Measurements from ENCODE around the gene TMEM247.

The TMEM247 gene

GRCh38 chr2:46479265-46479664 is at the start of gene TMEM247:
TMEM247 (plus strand) TSS chr2:46479565.
- no peak for DNase-seq

- no peak for DNase-seq
These were observed 49.0 kb upstream of the TMEM247 start for GRCh38 chr2:46430413-46430812.

DNA sequence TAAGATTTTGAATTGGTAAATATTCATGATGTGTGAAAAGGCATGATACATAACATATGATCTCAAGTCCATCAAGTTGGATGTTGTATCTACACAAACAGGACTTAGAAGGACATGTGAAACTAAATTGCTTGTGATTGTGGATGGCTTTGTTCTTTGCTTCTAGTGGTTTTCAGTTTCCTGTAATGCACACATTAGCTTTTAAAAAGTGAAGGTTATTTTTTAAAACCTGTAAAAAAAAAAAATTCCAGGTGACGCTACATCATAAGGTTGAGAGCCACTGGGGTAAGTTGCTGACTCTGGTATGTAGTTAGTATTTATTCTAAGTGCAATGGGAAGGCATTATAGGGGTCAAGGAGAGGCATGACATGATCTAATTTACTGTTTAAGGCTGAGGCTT is 48.4 kb upstream of the TMEM247 start:
- DNase-seq: no peak

DNA sequence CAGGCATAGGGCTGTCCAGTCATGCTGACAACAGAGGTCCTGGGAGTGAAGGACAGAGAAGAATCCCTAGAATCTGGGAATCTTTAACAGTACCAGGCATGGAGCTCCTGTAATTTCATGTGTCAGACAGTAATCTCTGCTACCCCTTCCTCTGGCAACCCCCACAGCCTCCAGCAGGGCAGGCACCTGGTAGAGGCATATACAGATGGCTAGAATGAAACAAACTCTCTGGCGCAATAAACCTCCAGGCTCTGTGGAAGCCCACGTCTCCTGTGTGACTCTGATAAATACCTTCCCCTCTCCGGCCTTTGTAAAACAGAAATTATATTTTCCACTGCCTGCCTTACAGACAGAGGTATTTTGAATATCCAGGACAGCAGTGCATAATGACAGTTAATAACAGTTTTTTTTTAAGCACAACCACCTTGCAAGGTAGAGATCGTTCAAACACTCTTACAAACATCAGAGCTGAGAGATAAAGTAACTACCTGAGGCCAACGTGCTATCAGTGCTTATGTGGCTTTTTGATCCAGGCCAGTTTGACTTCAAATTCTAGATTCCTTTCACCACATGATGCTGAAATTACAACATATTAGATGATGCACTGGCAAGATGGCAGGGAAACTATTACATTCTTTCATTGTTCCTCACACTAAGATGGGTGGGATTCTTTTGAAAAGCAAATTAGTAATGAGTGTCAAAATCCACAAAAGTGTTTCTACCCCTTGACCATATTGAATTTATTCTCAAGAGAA is 47.7 kb upstream of the TMEM247 start:
- no peak for DNase-seq

GRCh38 chr2:46434851-46435273 is 44.5 kb upstream of the TMEM247 start:
- DNase-seq: no peak

DNA sequence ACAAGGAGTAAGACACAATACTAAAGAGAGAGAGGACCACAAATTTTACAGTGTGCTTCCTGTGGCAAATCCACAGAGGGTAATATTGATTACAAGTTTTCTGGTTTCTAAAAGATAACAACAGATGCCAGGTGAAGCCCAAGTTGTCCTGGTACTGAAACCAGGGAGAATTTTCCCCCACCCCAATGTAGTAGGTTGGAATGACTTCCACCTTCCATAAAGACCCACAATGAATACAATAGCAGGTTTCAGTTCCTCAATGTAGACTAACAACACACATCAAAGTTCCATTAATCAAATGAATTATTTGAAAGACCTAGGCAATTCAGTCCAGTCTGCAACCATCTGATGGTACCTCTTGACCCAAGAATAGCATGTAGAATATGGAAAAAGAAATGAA is 44.0 kb upstream of the TMEM247 start:
- no peak for DNase-seq

DNA sequence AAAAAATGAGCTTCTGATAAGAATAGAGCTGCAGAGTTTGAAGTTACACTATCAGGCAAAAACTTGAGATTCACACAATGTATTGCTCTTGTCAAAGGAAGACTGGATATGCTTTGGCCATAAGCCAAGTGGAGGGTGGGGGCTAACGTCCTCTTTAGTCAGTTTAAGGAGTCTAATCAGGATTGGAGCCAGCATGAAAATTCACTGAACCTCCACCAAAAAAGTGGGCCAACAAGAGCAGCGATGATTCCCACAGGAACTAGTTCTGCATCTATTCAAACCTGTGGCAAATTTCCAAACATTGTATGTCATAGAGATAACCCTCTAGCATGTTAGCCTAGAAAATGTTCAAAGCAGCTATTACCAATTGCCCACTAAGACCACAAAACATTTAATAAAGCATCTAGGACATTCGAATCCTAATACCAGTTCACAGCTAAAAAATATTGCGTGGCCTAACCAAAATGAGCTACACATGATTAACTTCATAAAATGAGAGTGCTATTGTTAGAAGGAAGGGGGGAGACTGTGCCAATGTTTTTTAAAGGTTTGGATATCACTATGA is 43.5 kb upstream of the TMEM247 start:
- no peak for DNase-seq

GRCh38 chr2:46436800-46437199 is 42.6 kb upstream of the TMEM247 start:
- no peak for DNase-seq

DNA sequence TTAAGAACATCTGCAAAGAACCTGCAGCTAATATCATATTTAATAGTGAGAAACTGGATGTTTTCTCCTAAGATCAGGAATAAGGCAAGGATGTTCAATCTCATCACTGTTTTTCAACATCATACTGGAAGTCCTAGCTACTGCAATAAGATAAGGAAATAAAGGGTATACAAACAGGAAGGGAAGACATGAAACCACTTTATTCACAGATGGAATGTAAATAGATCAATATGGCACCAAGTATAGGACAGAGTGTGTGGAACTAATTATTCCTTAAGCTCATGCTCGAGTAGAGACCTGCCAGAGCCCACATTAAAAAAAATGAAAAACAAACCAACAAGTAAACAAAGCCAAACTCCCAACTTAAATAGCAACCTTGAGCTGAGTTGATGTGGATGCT is 41.3 kb upstream of the TMEM247 start:
- DNase-seq: no peak

- DNase-seq: no peak
These were observed 40.6 kb upstream of the TMEM247 start for GRCh38 chr2:46438794-46439193.

- DNase-seq: no peak
These were observed 39.8 kb upstream of the TMEM247 start for GRCh38 chr2:46439582-46439981.

DNA sequence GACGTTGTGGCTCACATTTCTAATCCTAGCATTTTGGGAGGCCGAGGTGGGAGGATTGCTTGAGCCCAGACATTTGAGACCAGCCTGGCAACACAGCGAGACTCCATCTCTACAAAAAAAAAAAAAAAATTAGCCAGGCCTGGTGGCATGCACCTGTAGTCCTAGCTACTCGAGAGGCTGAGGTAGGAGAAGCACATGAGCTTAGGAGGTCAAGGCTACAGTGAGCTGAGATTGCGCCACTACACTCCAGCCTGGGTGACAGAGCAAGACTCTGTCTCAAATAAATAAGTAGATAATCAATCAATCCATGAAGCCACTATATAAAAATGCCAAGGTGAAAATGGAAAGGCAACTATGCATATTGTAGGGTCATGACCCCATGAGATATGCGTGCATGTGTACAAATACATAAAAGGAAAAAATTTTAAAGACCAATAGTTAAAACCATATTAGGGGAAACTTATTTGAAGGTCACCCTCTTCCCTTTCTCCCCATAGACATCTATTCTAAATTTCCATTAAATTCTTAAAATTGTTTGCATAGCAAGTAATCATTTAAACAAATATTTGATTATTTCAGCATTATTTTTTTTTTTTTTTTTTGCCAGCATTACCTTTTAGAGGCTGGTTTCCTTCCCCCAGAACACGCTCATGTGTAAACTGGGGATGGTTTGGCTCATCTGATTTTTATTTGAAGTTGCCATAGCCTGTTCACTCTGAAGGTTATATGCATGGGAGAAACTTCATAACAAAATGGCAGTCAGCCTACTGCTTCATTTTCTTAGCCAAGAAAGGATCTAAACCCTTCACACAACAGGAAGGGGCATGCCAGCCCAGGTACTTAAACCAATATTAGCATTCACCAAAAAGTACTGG is 37.3 kb upstream of the TMEM247 start:
- DNase-seq: no peak

- DNase-seq: no peak
These were observed 34.6 kb upstream of the TMEM247 start for GRCh38 chr2:46444732-46445131.

- no peak for DNase-seq
These were observed 33.8 kb upstream of the TMEM247 start for GRCh38 chr2:46445556-46445955.

DNA sequence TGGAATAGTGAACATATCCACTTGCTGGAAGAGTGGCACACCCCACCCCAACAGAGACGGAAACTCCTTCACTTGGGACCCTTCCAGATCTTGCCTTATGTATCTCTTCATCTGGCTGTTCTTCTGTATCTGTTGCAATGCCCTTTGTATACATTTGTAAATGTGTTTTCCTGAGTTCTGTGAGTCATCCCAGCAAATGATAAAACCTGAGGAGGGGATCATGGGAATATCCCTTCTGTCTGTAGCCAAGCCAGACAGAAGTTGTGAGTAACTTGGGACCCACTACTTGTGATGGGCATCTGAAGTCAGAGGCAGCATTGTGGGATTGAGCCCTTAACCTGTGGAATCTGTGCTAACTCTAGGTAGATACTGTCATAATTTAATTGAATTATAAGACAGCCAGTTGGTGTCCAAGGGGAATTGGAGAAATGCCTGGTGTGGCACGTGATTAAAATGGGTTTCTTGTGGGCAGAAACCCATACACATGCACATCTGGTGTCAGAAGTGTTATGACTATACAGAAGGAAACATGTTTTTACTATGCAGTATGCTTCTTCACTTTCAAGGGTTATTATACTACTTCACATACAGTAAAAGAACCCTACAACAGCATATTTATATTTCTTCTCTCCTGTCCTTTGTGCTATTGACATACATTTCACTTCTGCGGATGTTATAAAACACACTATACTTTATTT is 32.3 kb upstream of the TMEM247 start:
- DNase-seq: no peak

GRCh38 chr2:46447649-46448048 is 31.7 kb upstream of the TMEM247 start:
- DNase-seq: no peak

DNA sequence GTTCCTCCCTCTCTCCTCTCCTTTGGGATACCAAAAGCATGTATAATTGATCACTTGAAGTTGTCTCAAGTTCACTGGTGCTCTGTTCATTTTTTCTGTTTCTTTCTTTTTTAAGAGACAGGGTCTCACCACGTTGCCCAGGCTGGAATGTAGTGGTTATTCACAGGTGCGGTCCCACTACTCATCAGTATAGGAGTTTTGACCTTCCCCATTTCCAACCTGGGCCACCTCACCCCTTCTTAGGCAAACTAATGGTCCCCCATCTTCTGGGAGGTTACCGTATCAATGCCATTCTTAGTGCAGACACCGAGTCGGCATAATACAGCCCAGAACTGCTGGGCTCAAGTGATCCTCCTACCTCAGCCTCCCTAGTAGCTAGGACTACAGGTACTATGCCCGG is 31.3 kb upstream of the TMEM247 start:
- DNase-seq: no peak

DNA sequence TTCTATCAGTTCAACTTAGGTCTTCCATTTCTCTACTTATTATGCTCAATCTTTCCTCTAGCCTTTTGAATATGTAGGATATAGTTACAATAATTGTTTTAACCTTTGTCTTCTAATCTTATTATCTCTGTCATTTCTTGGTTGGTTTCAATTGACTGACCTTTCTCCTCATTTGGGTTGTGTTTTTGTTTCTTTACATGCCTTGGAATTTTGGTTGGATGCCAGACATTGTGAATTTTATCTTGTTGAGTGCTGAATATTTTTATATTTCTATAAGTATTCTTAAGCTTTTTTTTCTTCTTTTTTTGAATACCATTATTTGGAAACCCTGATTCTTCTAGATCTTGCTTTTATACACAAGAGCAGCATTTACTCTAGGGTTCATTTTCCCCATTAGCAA is 30.7 kb upstream of the TMEM247 start:
- no peak for DNase-seq

GRCh38 chr2:46449700-46450099 is 29.7 kb upstream of the TMEM247 start:
- no peak for DNase-seq

DNA sequence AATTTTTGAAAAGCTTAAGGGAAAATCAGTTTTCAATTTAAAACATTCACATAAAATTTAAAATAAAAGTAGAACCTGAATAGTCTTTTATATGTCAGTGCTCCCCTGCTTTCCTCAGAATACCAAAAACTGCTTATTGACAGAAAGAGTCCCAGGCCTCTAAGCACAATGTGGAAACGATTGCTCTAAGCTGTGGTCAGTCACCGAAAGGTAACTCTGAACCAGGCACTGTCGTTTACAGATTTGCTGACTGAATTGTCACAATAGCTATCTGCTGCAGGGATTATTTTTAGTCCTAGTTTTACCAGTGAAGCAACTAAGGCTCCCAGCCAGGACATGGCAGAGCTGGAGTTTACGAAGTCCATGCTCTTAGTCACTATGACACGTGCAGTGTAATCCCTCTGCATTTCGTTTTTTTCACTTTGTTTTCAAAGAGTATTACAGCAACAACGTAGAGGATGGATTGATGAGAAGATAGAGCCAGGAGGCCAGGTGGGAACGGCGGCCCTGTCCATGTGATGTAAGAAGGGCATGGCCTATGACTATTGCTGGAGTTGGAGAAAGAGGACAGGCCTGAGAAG is 28.1 kb upstream of the TMEM247 start:
- no peak for DNase-seq

- DNase-seq: no peak
These were observed 22.6 kb upstream of the TMEM247 start for GRCh38 chr2:46456789-46457188.

DNA sequence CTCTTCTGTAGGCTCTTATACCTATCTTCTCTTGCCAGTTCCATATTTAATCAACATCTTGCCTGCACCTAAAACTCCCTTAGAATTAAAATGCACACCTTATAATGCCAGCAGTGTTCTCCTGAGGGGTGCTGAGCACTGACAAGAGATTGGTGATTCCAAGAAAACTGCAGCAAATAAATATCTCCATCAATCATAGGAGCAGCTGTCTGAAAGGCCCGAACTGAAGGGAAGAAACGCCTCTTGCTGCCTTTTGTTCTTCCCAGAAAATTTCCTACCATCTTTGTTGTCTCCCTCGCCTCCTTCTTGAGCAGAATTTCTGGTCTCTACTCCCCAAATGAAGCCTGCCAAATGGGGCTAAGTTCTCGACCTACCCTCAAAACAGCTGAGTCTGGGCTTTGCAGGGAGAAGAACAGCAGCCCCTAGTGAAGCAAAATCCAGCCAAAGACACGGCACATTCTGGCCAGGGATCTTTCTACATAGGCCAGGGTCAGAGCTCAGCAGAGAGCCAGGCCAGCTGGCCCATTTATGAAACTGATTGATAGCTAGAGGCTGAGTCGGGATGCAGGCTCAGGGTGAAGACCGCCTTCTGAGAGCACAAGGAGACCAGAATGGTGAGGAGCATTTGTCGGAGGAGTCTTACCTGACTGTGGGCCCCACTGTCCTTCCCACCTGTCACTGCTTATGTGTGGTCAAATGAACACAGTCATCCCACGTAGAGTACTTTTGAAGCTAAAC is 20.4 kb upstream of the TMEM247 start:
- DNase-seq: no peak

Data from activated CD4-positive, alpha-beta T cell treated with anti-CD3 and anti-CD28 coated beads for 48 hours (primary cell).